Activated T-cell treated with anti-CD3 and anti-CD28 coated beads for 1 hour (primary cell): ENCODE data around the gene WBP11.

Experiments used
- DNase-seq: peaks from one replicate; pipeline ENCODE4 v3.0.0-alpha.2; 2020; ENCODE audit warnings: low read depth

The WBP11 gene

GRCh38 chr12:14824012-14824634, 20.8 kb upstream of the WBP11 start:
- no peak for DNase-seq

- DNase-seq: no peak
These were observed 10.7 kb upstream of the WBP11 start, which contains the start of gene SMCO3 for GRCh38 chr12:14814014-14814413. Gene SMCO3, minus strand, starts transcription at chr12:14814182. Its CDS starts 7,502 bp downstream, at chr12:14806680.

- DNase-seq: no peak
These were observed 8.2 kb upstream of the WBP11 start for GRCh38 chr12:14811486-14811885.

- DNase-seq: no peak
These were observed 7.7 kb upstream of the WBP11 start for GRCh38 chr12:14810953-14811483.

GRCh38 chr12:14810167-14810952, 7.1 kb upstream of the WBP11 start:
- DNase-seq: no peak

- no peak for DNase-seq
These were observed 517 bp upstream of the WBP11 start for GRCh38 chr12:14803830-14804160.

- no peak for DNase-seq
These were observed 612 bp downstream of the WBP11 start for GRCh38 chr12:14802721-14803010.

DNA sequence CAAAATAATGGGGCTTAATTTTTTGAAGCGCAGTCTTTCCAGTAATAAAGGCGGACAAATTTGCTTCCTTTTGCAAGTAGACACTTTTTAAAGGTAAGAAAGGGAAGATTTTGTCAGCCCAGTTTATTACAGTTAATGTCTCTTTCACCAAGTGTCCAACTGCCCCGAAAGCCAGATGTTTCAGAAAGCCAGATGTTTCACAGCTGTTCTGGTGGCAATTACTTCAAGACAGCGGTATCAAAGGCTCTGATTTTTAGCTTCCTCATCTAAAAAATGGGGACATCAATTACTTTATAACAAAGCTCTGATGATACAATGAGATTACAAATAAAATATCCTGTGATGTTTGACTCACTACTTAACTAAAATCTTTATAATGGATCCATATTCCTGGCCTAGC, 1.0 kb downstream of the WBP11 start:
- no peak for DNase-seq

GRCh38 chr12:14795028-14795448, 8.2 kb downstream of the WBP11 start:
- DNase-seq: no peak

- DNase-seq: no peak
These were observed 17.7 kb downstream of the WBP11 start for GRCh38 chr12:14785568-14785967.

DNA sequence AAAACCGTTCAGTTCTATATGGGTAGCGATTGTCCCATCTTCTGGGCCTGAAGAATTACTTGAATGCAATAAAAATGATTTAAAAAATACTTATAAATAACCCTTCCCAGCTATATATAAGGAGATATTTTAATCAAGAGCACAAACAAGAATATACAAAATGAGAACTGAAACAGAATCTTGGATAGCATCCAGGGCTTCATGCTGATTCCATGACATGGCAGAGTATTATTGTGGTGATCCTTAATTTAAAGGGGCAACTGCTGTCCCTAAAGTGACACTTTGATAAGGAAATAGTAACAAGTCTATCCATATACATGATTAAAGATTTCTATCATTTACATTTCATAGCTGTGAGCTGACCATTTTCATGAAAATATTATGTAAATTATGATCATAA, 18.8 kb downstream of the WBP11 start:
- DNase-seq: no peak

- no peak for DNase-seq
These were observed 20.5 kb downstream of the WBP11 start for GRCh38 chr12:14782756-14783155.

DNA sequence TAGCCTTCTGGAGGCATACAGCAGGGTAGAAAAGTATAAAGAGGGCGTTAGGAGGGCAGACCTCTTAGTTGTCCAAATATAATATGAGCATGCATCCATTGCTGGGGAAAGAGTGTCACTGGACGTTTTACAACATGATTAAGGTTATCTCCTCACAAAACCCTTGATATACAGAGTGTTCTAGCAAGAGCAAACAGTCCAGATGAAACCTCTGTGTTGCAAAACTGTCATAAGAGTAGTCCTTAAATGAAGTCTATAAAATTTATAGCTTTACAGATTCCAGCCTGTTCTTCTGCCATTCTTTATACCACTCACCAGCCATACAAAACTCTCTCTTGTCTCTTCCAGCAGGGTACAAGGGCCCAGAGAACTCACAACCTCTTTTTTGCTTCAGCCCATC, 21.7 kb downstream of the WBP11 start:
- DNase-seq: no peak

DNA sequence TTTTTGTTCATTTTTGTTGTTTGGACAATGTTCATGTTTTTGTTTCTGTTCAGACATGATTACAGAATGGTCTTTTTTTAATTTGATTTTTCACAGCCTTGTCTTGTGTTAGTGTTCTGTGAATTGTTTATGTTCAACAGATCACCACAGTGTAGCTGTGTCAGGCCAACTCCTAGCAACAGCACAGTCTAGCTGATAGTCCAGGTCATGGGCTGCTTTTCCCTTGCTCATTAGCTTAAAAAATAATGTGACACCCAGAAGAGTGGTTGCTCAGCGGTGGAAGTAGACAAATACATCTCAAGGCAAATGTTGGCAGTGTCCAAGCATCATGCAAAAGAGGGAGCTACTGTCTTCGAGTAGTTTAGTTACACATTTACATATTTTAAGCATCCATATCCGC, 22.4 kb downstream of the WBP11 start:
- DNase-seq: no peak

DNA sequence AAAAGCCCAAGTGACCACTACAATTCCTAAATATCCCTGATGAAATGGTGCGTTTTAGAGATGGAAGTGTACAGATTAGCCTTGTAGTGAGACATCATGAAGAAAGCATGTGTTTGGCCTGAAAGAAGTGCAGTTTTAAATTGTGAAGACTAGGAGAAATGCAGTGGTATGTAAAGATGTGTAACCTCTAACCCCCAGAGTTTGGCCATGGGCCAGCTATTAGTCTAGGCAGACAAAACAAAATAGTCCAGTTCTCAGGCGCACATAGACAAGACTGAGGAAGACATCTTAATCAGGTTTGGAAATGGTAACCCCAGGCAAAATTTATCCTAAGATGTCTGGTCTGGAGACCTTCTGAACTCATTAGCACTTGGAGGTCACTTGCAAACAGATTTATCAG, 23.4 kb downstream of the WBP11 start:
- no peak for DNase-seq

- no peak for DNase-seq
These were observed 26.0 kb downstream of the WBP11 start for GRCh38 chr12:14777271-14777670.

DNA sequence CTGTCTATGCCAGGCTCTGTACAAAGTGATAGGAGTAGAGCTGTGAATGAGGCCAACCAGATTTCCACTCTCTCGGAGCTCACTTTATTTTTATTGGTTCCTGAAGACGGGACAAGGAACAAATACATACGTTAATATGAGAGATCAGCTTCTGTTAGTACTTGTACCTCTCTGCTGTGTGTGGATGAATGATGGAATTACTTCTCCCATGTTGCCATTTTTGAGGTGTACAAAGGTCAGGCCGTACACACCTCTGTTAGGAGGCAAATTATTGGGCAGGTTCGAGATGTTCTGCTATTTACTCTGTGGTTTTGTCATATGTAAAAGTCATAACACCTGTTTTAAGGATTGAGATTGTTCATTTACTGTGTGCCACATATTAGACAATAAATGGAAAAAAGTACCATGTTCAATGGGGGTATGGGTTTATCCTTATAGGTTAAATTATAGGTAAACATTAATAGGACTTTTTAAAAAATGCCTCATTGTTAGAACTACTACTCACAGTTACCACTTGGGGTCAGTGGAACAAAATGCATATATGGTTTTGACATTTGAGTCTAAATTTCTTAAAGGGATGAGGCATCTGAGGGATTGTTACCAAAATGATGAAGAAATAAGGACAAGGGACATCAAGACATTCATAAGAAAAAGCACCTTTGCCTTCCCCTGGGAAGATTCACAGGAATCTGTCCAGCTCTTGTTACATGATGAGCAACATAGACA, 26.9 kb downstream of the WBP11 start:
- DNase-seq: no peak

- no peak for DNase-seq
These were observed 27.7 kb downstream of the WBP11 start for GRCh38 chr12:14775636-14775980.

GRCh38 chr12:14774906-14775635, 28.2 kb downstream of the WBP11 start:
- DNase-seq: no peak

- peak; percentile 76 for DNase-seq
These were observed 29.0 kb downstream of the WBP11 start for GRCh38 chr12:14774074-14774905.

- no peak for DNase-seq
These were observed 29.6 kb downstream of the WBP11 start for GRCh38 chr12:14773685-14774073.

- DNase-seq: no peak
These were observed 30.3 kb downstream of the WBP11 start for GRCh38 chr12:14772946-14773345.
